Measurements from ENCODE around the gene CDK2AP2.

The CDK2AP2 gene

GRCh38 chr11:67464411-67465188, 43.4 kb downstream of the CDK2AP2 start:
- peak; percentile 82 to 85 for DNase-seq

- peak; percentile 46 to 63 for DNase-seq
These were observed 44.1 kb downstream of the CDK2AP2 start for GRCh38 chr11:67463680-67464410.

DNA sequence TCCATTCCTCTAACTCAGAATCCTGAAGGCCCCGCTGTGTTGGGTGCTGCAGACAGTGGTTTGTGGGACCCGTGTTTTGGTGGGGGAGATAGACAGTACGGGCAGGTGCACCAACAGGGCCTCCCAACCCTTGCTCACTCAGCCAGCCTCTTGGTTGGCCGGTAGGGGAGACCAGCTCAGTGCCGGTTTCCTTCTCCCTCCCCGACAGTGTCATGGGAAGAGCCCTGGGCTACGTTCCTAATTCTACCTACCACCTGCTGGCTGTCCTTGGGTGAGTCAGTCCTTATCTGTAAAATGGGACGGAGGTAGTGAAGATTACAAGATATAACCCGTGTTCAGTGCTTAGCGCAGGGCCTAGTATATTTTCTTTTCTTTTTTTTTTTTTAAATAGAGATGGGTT, 44.8 kb downstream of the CDK2AP2 start:
- no peak for DNase-seq

DNA sequence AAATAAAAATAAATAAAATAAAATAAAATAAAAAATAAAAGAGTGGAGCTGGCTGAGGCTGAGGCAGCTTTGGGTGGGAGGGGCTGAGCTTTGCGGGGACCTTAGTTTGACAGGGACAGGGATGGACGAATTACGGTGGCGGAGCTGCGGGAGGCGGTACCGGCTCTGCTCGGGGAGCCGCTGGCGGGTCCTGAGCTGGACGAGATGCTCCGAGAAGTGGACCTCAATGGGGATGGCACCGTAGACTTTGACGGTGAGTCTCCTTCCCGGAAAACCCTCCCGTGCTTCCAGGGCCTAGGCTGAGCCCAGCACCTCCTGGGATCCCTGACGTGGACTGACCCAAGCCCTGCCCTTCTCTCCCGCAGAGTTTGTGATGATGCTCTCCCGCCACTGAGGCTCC, 49.7 kb downstream of the CDK2AP2 start:
- DNase-seq = no peak

DNA sequence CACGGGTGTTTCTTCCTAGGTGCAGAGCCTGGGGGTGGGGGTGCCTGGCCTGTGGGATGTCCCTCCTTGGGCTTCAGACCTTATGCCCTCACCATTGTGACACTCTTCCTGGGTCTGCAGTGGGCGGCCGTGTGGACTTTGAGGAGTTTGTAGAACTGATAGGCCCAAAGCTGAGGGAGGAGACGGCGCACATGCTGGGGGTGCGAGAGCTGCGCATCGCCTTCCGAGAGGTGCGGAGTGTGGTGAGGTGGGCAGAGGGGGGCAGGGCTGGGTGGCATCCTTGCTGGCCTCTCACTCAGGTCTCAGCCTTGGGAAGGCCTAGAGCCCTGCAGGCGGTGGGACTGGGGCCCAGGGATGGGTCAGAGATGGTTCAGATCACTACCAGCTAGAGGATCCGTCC, 50.5 kb downstream of the CDK2AP2 start:
- DNase-seq = no peak
